ENCODE measurements around the gene CEP112.
"Not testable (repeated sequence)": the region's sequence is repeated elsewhere in the genome, so short reads cannot be mapped to it uniquely, and the experiment has no call there.

The CEP112 gene

GRCh38 chr17:65741710-65742109 is 450.2 kb downstream of the CEP112 start:
- Mint-ChIP-seq H3K27me3 (no peaks in the 10 kb centered on the region), H3K4me3 (no peak overlapping the region), H3K9me3 (ENCODE audit: low read depth) (no peaks in the 10 kb centered on the region), H3K4me1 (ENCODE audit: low read depth) (peaks cover 27% of the 10 kb centered on the region), H3K36me3 (no peaks in the 10 kb centered on the region), H3K27ac (peak overlapping the region; percentile 9)

GRCh38 chr17:65739034-65739433 is 452.9 kb downstream of the CEP112 start:
- Mint-ChIP-seq H3K4me1 (ENCODE audit: low read depth) (peaks cover 23% of the 10 kb centered on the region), H3K27me3 (no peaks in the 10 kb centered on the region), H3K9me3 (ENCODE audit: low read depth) (no peaks in the 10 kb centered on the region), H3K27ac (no peak overlapping the region), H3K36me3 (no peaks in the 10 kb centered on the region), H3K4me3 (no peak overlapping the region)

- H3K4me1 Mint-ChIP-seq (ENCODE audit: low read depth): peaks cover 27% of the 10 kb centered on the region
- H3K27me3 Mint-ChIP-seq: no peaks in the 10 kb centered on the region
- no peaks in the 10 kb centered on the region for H3K9me3 Mint-ChIP-seq (ENCODE audit: low read depth)
- no peak overlapping the region for H3K4me3 Mint-ChIP-seq
- no peak overlapping the region for H3K27ac Mint-ChIP-seq
- H3K36me3 Mint-ChIP-seq: no peaks in the 10 kb centered on the region
Measured at GRCh38 chr17:65737451-65737850, 454.5 kb downstream of the CEP112 start.

GRCh38 chr17:65733314-65733713 is 458.6 kb downstream of the CEP112 start:
- H3K27me3 Mint-ChIP-seq: peaks cover 2% of the 10 kb centered on the region
- no peak overlapping the region for H3K4me3 Mint-ChIP-seq
- H3K36me3 Mint-ChIP-seq: no peaks in the 10 kb centered on the region
- H3K27ac Mint-ChIP-seq: no peak overlapping the region
- peaks cover 30% of the 10 kb centered on the region for H3K4me1 Mint-ChIP-seq (ENCODE audit: low read depth)
- H3K9me3 Mint-ChIP-seq (ENCODE audit: low read depth): no peaks in the 10 kb centered on the region

- not testable (repeated sequence) for H3K27me3 Mint-ChIP-seq; H3K4me3 Mint-ChIP-seq; H3K36me3 Mint-ChIP-seq; H3K27ac Mint-ChIP-seq; H3K9me3 Mint-ChIP-seq (ENCODE audit: low read depth)
- peaks cover 30% of the 10 kb centered on the region for H3K4me1 Mint-ChIP-seq (ENCODE audit: low read depth)
Measured at GRCh38 chr17:65732667-65733066, 459.3 kb downstream of the CEP112 start.

GRCh38 chr17:65730711-65731169 is 461.2 kb downstream of the CEP112 start:
- no peak overlapping the region for H3K4me3 Mint-ChIP-seq
- H3K4me1 Mint-ChIP-seq (ENCODE audit: low read depth): peaks cover 30% of the 10 kb centered on the region
- H3K9me3 Mint-ChIP-seq (ENCODE audit: low read depth): no peaks in the 10 kb centered on the region
- H3K27ac Mint-ChIP-seq: no peak overlapping the region
- H3K27me3 Mint-ChIP-seq: peaks cover 3% of the 10 kb centered on the region
- no peaks in the 10 kb centered on the region for H3K36me3 Mint-ChIP-seq

- Mint-ChIP-seq H3K27ac (no peak overlapping the region), H3K9me3 (ENCODE audit: low read depth) (no peaks in the 10 kb centered on the region), H3K36me3 (no peaks in the 10 kb centered on the region), H3K4me3 (no peak overlapping the region), H3K27me3 (peaks cover 3% of the 10 kb centered on the region), H3K4me1 (ENCODE audit: low read depth) (peaks cover 30% of the 10 kb centered on the region)
Measured at GRCh38 chr17:65729207-65729606, 462.7 kb downstream of the CEP112 start.

GRCh38 chr17:65727832-65728231 is 464.1 kb downstream of the CEP112 start:
- no peaks in the 10 kb centered on the region for H3K9me3 Mint-ChIP-seq (ENCODE audit: low read depth)

GRCh38 chr17:65727246-65727645 is 464.7 kb downstream of the CEP112 start:
- no peaks in the 10 kb centered on the region for H3K9me3 Mint-ChIP-seq (ENCODE audit: low read depth)
- H3K36me3 Mint-ChIP-seq: no peaks in the 10 kb centered on the region
- no peak overlapping the region for H3K4me3 Mint-ChIP-seq
- no peak overlapping the region for H3K27ac Mint-ChIP-seq
- peaks cover 3% of the 10 kb centered on the region for H3K27me3 Mint-ChIP-seq
- peaks cover 15% of the 10 kb centered on the region for H3K4me1 Mint-ChIP-seq (ENCODE audit: low read depth)

More at GRCh38 chr17:65727832-65728231, 464.1 kb downstream of the CEP112 start:
- Mint-ChIP-seq H3K4me3 (no peak overlapping the region), H3K4me1 (ENCODE audit: low read depth) (peaks cover 21% of the 10 kb centered on the region), H3K27ac (no peak overlapping the region), H3K36me3 (no peaks in the 10 kb centered on the region), H3K27me3 (peaks cover 3% of the 10 kb centered on the region)

GRCh38 chr17:65723431-65724151 is 468.3 kb downstream of the CEP112 start:
- H3K9me3 Mint-ChIP-seq (ENCODE audit: low read depth): no peaks in the 10 kb centered on the region
- no peaks in the 10 kb centered on the region for H3K4me1 Mint-ChIP-seq (ENCODE audit: low read depth)
- H3K4me3 Mint-ChIP-seq: no peak overlapping the region
- no peaks in the 10 kb centered on the region for H3K36me3 Mint-ChIP-seq
- no peak overlapping the region for H3K27ac Mint-ChIP-seq
- peaks cover 1% of the 10 kb centered on the region for H3K27me3 Mint-ChIP-seq

GRCh38 chr17:65718601-65719000 is 473.3 kb downstream of the CEP112 start:
- H3K27me3 Mint-ChIP-seq: no peaks in the 10 kb centered on the region
- H3K36me3 Mint-ChIP-seq: peaks cover 3% of the 10 kb centered on the region
- no peaks in the 10 kb centered on the region for H3K9me3 Mint-ChIP-seq (ENCODE audit: low read depth)
- no peak overlapping the region for H3K27ac Mint-ChIP-seq
- H3K4me3 Mint-ChIP-seq: no peak overlapping the region
- no peaks in the 10 kb centered on the region for H3K4me1 Mint-ChIP-seq (ENCODE audit: low read depth)

- H3K4me3 Mint-ChIP-seq: no peak overlapping the region
Measured at GRCh38 chr17:65712383-65713267, 479.3 kb downstream of the CEP112 start.

GRCh38 chr17:65711671-65712276 is 480.2 kb downstream of the CEP112 start:
- Mint-ChIP-seq H3K27ac (no peak overlapping the region), H3K4me3 (peak overlapping the region; percentile 54), H3K4me1 (ENCODE audit: low read depth) (peaks cover 13% of the 10 kb centered on the region), H3K9me3 (ENCODE audit: low read depth) (no peaks in the 10 kb centered on the region), H3K27me3 (no peaks in the 10 kb centered on the region), H3K36me3 (peaks cover 3% of the 10 kb centered on the region)

More at GRCh38 chr17:65712383-65713267, 479.3 kb downstream of the CEP112 start:
- H3K4me1 Mint-ChIP-seq (ENCODE audit: low read depth): peaks cover 13% of the 10 kb centered on the region
- H3K27ac Mint-ChIP-seq: no peak overlapping the region
- no peaks in the 10 kb centered on the region for H3K9me3 Mint-ChIP-seq (ENCODE audit: low read depth)
- H3K36me3 Mint-ChIP-seq: peaks cover 3% of the 10 kb centered on the region
- H3K27me3 Mint-ChIP-seq: no peaks in the 10 kb centered on the region

GRCh38 chr17:65707780-65708179 is 484.2 kb downstream of the CEP112 start:
- H3K27me3 Mint-ChIP-seq: no peaks in the 10 kb centered on the region
- no peaks in the 10 kb centered on the region for H3K36me3 Mint-ChIP-seq
- H3K4me1 Mint-ChIP-seq (ENCODE audit: low read depth): peaks cover 10% of the 10 kb centered on the region
- H3K4me3 Mint-ChIP-seq: no peak overlapping the region
- no peaks in the 10 kb centered on the region for H3K9me3 Mint-ChIP-seq (ENCODE audit: low read depth)
- no peak overlapping the region for H3K27ac Mint-ChIP-seq

GRCh38 chr17:65704731-65705130 is 487.2 kb downstream of the CEP112 start:
- Mint-ChIP-seq H3K36me3 (peaks cover 5% of the 10 kb centered on the region), H3K27me3 (peaks cover 5% of the 10 kb centered on the region), H3K27ac (no peak overlapping the region), H3K4me3 (no peak overlapping the region), H3K9me3 (ENCODE audit: low read depth) (no peaks in the 10 kb centered on the region), H3K4me1 (ENCODE audit: low read depth) (no peaks in the 10 kb centered on the region)
